Tibial artery (tissue), 4 donors: ENCODE results near the gene USH1C.

Experiments used
- DNase-seq, 2 donors: peaks; one replicate each; pipeline ENCODE4 v3.0.0-alpha.2; 2019
- H3K27ac ChIP-seq, 2 donors: fragments of 200-600 bp; sonication (generic) in 1 of 2; 1 replicate in 1 of 2; 2 replicates in 1 of 2; pipeline ENCODE4 v1.5.1; 2018 to 2019; ENCODE audit warnings: mild to moderate bottlenecking in 1 of 2
- H3K27me3 ChIP-seq, 2 donors: fragments of 200-600 bp; sonication (generic) in 1 of 2; one replicate each; pipeline versions ENCODE4 v1.5.1 to v1.6.0; 2016 to 2019
- H3K36me3 ChIP-seq, 3 donors: fragments of 200-600 bp; sonication (generic) in 2 of 3; one replicate each; pipeline ENCODE4 v1.5.1; 2016 to 2019; ENCODE audit warnings: mild to moderate bottlenecking in 2 of 3
- H3K4me1 ChIP-seq, 4 donors: fragments of 200-600 bp; sonication (generic) in 2 of 4; 1 replicate in 3 of 4; 2 replicates in 1 of 4; pipeline ENCODE4 v1.5.1; 2016 to 2019
- H3K4me3 ChIP-seq, 2 donors: fragments of 200-600 bp; sonication (generic) in 1 of 2; 1 replicate in 1 of 2; 2 replicates in 1 of 2; pipeline ENCODE4 v1.5.1; 2018 to 2019; ENCODE audit warnings: mild to moderate bottlenecking in 2 of 2
- H3K9me3 ChIP-seq, 3 donors: fragments of 200-600 bp; sonication (generic) in 1 of 3; one replicate each; pipeline ENCODE4 v1.5.1; 2016 to 2019
- CTCF ChIP-seq, 2 experiments: fragments of 200-600 bp in 1 of 2; fragments of 450-650 bp in 1 of 2; IDR thresholded peaks; one replicate each; pipeline ENCODE4 v1.5.1; 2017 to 2019; ENCODE audit warnings: antibody characterized with exemption in 2 of 2, mild to moderate bottlenecking in 1 of 2, moderate library complexity in 1 of 2
- intact Hi-C: fragments of 100-400 bp; cut with DNase I; formaldehyde crosslinking; loops from one replicate; pipeline ENCODE4 v1.15.0; 2023; ENCODE audit warnings: low total_unique reads

Gene USH1C

GRCh38 chr11:17588166-17588565 is 44.0 kb upstream of the USH1C start:
- no peak for DNase-seq

GRCh38 chr11:17585911-17586695 is 41.9 kb upstream of the USH1C start:
- intact Hi-C loops = no loop called here
- DNase-seq = no peak
- no peaks in the 10 kb centered on the region for H3K4me1 ChIP-seq
- H3K9me3 ChIP-seq = no peaks in the 10 kb centered on the region
- peaks cover 0 to 3% of the 10 kb centered on the region in 2 donors for H3K27me3 ChIP-seq
- no peaks in the 10 kb centered on the region for H3K36me3 ChIP-seq
- H3K27ac ChIP-seq = no peak overlapping the region
- no peak overlapping the region for H3K4me3 ChIP-seq
- TF ChIP-seq CTCF (IDR thresholded peaks at IDR 0.05) = no peak

More at GRCh38 chr11:17588166-17588565, 44.0 kb upstream of the USH1C start:
- Histone ChIP-seq H3K27me3 (peaks cover 0 to 6% of the 10 kb centered on the region in 2 donors), H3K4me3 (no peak overlapping the region), H3K36me3 (no peaks in the 10 kb centered on the region), H3K27ac (no peak overlapping the region), H3K9me3 (no peaks in the 10 kb centered on the region), H3K4me1 (no peaks in the 10 kb centered on the region)
- intact Hi-C loops = no loop called here
- no peak for TF ChIP-seq CTCF (IDR thresholded peaks at IDR 0.05)

- no peaks in the 10 kb centered on the region for H3K4me1 ChIP-seq
Observed at GRCh38 chr11:17581732-17582053, 37.5 kb upstream of the USH1C start.

GRCh38 chr11:17581036-17581731 is 37.0 kb upstream of the USH1C start:
- intact Hi-C loops = no loop called here
- Histone ChIP-seq H3K9me3 (no peaks in the 10 kb centered on the region), H3K27me3 (no peaks in the 10 kb centered on the region), H3K4me1 (no peaks in the 10 kb centered on the region), H3K36me3 (no peaks in the 10 kb centered on the region), H3K4me3 (no peak overlapping the region), H3K27ac (no peak overlapping the region)
- TF ChIP-seq CTCF (IDR thresholded peaks at IDR 0.05) = no peak
- DNase-seq = no peak

More at GRCh38 chr11:17581732-17582053, 37.5 kb upstream of the USH1C start:
- Histone ChIP-seq H3K4me3 (no peak overlapping the region), H3K36me3 (no peaks in the 10 kb centered on the region), H3K27me3 (no peaks in the 10 kb centered on the region), H3K9me3 (no peaks in the 10 kb centered on the region), H3K27ac (no peak overlapping the region)
- TF ChIP-seq CTCF (IDR thresholded peaks at IDR 0.05) = no peak
- intact Hi-C loops = no loop called here
- DNase-seq = no peak

GRCh38 chr11:17580271-17580670 is 36.1 kb upstream of the USH1C start:
- Histone ChIP-seq H3K9me3 (no peaks in the 10 kb centered on the region), H3K27me3 (no peaks in the 10 kb centered on the region), H3K27ac (no peak overlapping the region), H3K4me3 (no peak overlapping the region), H3K4me1 (no peaks in the 10 kb centered on the region), H3K36me3 (no peaks in the 10 kb centered on the region)
- no peak for DNase-seq
- TF ChIP-seq CTCF (IDR thresholded peaks at IDR 0.05) = no peak
- intact Hi-C loops = no loop called here
